ENCODE measurements around the gene UHRF1. TPM values are rescaled to one million over a fixed set of nuclear protein-coding genes. Genes with fewer than 3 reads are reported as not detected.
"Not testable (repeated sequence)": the region's sequence is repeated elsewhere in the genome, so short reads cannot be mapped to it uniquely, and the experiment has no call there.

The UHRF1 gene
- polyA plus RNA-seq, 3 donors from 2014 or later: 0.91 to 5.1 TPM; not detected in 1

DNA sequence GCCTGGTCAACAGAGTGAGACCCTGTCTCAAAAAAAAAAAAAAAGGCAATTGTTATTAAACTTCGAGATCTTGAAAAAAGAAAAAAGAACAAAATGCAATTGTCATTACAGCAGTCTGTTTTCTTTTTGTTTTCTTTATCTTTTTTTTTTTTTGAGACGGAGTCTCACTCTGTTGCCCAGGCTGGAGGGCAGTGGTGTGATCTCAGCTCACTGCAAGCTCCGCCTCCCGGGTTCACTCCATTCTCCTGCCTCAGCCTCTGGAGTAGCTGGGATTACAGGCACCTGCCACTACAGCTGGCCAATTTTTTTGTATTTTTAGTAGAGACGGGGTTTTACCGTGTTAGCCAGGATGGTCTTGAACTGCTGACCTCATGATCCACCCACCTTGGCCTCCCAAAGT lies 26.4 kb upstream of the UHRF1 start:
- not testable (repeated sequence) for H3K36me3 Mint-ChIP-seq; H3K4me1 Mint-ChIP-seq; H3K27ac Mint-ChIP-seq; H3K4me3 Mint-ChIP-seq; H3K9me3 Mint-ChIP-seq; DNase-seq; H3K27me3 Mint-ChIP-seq (ENCODE audit: low read depth in 3 of 3)

DNA sequence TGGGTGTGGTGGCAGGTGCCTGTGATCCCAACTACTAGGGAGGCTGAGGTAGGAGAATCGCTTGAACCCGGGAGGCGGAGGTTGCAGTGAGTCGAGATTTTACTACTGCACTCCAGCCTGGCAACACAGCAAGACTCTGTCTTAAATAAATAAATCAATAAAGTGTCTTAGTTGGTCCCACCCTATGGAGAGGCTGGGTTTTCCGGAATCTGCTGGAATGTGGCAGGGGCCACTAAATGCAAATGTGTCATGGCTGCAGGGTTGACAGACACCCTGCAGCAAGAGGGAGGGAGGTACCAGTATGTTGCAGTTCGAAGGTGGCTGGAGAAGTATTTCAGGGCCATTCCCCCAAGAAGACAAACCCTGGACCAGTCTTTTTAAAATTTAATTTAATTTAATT lies 24.3 kb upstream of the UHRF1 start:
- not testable (repeated sequence) for H3K4me3 Mint-ChIP-seq; H3K36me3 Mint-ChIP-seq; H3K27ac Mint-ChIP-seq; H3K9me3 Mint-ChIP-seq; DNase-seq; H3K27me3 Mint-ChIP-seq (ENCODE audit: low read depth in 3 of 3); H3K4me1 Mint-ChIP-seq

DNA sequence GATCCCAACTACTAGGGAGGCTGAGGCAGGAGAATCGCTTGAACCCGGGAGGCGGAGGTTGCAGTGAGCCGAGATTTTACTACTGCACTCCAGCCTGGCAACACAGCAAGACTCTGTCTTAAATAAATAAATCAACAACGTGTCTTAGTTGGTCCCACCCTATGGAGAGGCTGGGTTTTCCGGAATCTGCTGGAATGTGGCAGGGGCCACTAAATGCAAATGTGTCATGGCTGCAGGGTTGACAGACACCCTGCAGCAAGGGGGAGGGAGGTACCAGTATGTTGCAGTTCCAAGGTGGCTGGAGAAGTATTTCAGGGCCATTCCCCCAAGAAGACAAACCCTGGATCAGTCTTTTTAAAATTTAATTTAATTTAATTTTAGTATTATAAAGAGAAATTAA lies 21.5 kb upstream of the UHRF1 start:
- H3K36me3 Mint-ChIP-seq: peaks cover 0 to 13% (median 0%) of the 10 kb centered on the region in 3 donors
- not testable (repeated sequence) for H3K27me3 Mint-ChIP-seq (ENCODE audit: low read depth in 3 of 3); DNase-seq; H3K27ac Mint-ChIP-seq; H3K4me3 Mint-ChIP-seq; H3K4me1 Mint-ChIP-seq; H3K9me3 Mint-ChIP-seq

DNA sequence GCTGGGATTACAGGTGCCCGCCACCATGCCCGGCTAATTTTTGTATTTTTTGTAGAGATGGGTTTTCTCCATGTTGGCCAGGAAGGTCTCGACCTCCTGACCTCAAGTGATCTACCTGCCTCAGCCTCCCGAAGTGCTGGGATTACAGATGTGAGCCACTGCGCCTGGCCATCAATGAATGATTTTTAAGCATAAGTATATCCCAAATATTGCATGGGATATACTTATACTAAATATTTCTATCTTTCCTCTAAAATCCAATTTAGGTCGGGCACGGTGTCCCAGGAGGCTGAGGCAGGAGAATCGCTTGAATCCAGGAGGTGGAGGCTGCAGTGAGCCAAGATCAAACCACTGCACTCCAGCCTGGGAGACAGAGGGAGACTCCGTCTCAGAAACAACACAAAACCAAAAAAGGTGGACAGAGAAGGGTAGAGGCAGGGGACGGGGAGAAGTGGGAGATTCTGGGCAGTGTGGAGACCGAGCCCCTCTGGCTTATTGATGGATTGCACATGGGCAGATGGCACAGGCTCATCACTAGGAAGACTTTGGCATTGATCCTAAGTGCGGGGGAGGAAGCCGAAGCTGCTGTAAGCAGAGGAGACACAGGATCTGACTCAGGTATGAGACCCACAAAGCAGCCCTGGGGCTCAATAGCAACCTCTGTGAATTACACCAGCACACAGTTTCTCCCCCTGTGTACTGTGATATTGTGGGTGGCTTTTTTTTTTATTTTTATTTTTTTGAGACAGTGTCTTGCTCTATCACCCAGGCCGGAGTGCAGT lies 20.1 kb upstream of the UHRF1 start:
- Mint-ChIP-seq H3K27ac (no peak overlapping the region), H3K4me1 (no peaks in the 10 kb centered on the region), H3K27me3 (ENCODE audit: low read depth in 3 of 3) (no peaks in the 10 kb centered on the region), H3K4me3 (no peak overlapping the region), H3K36me3 (peaks cover 0 to 13% (median 0%) of the 10 kb centered on the region in 3 donors), H3K9me3 (no peaks in the 10 kb centered on the region)
- no peak for DNase-seq

DNA sequence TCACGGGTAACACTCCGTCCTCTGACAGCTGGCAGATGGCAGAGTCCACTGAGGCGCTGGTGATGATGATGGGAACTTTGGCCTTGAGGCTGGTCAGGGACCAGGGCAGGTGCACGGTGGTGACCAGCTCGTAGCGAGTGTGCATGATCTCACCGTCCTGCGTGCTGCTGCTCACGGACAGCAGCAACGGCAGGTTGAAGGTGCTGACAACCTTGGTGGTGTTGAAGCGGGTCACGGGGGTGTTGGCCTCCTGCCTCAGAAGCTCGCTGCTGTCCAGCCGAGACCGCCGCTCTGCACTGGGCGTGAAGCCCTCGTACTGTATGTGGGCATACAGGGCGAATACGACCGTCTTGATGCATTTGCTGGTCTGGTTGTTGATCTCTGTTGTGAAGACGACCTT lies 18.2 kb upstream of the UHRF1 start:
- Mint-ChIP-seq H3K4me3 (no peak overlapping the region), H3K27me3 (ENCODE audit: low read depth in 3 of 3) (no peaks in the 10 kb centered on the region), H3K9me3 (no peaks in the 10 kb centered on the region), H3K4me1 (peaks cover 0 to 2% of the 10 kb centered on the region in 2 donors), H3K27ac (no peak overlapping the region), H3K36me3 (peaks cover 0 to 13% (median 0%) of the 10 kb centered on the region in 3 donors)
- no peak for DNase-seq

DNA sequence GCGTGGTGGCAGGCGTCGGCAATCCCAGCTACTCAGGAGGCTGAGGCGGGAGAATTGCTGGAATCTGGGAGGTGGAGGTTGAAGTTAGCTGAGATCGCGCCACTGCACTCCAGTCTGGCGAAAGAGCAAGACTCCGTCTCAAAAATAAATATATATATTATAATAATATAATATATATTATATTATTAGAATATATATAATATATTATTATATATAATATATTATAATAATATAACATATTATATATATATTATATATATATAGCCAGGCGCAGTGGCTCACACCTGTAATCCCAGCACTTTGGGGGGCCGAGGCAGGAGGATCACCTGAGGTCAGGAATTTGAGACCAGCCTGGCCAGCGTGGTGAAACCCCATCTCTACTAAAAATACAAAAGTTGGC lies 16.3 kb upstream of the UHRF1 start:
- H3K27me3 Mint-ChIP-seq (ENCODE audit: low read depth in 3 of 3); DNase-seq; H3K9me3 Mint-ChIP-seq; H3K4me3 Mint-ChIP-seq; H3K4me1 Mint-ChIP-seq; H3K27ac Mint-ChIP-seq: not testable (repeated sequence)
- H3K36me3 Mint-ChIP-seq: peaks cover 0 to 13% (median 0%) of the 10 kb centered on the region in 3 donors

DNA sequence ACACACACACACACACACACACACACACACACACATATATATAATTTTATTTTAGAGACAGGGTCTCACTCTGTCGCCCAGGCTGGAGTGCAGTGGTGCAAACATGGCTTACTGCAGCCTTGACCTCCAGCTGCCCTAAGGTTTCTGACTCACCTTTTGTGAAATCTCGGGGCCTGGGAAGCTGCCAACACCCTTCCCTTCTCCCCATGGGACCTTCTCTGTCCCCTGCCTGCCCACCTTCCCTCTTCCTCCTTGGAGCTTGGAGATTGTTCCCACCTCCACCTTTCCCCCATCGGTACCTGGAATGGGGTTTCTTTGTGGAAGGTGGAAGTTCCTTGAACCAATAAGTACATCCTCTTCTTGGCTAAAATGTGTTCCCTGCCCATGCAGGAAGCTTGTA lies 12.9 kb upstream of the UHRF1 start:
- H3K9me3 Mint-ChIP-seq: no peaks in the 10 kb centered on the region
- peaks cover 0 to 1% (median 0%) of the 10 kb centered on the region in 3 donors for H3K36me3 Mint-ChIP-seq
- H3K4me3 Mint-ChIP-seq: no peak overlapping the region
- no peak for DNase-seq
- peaks cover 0 to 2% (median 0%) of the 10 kb centered on the region in 3 donors for H3K27me3 Mint-ChIP-seq (ENCODE audit: low read depth in 3 of 3)
- H3K27ac Mint-ChIP-seq: peak overlapping the region in 2 of 6 donors; percentile 46 to 65
- H3K4me1 Mint-ChIP-seq: peaks cover 0 to 4% of the 10 kb centered on the region in 2 donors

DNA sequence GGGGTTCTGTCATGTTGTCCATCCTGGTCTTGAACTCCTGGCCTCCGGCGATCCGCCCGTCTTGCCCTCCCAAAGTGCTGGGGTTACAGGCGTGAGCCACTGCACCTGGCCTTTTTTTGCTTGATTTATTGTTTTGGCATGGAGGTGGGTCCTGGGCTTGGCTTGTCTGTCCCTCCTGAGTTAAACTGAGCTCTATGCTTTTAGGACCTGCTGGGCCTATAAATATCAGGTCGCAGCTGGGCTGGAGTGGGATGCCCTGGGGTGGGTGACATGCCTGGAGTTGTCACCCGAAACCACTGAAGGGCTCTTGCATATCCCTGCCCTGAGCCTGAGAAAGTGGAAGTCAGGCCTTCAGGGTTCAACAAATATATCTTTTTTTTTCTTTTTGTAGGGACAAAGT lies 12.2 kb upstream of the UHRF1 start:
- Mint-ChIP-seq H3K36me3 (no peaks in the 10 kb centered on the region), H3K4me1 (peaks cover 2 to 5% of the 10 kb centered on the region in 2 donors), H3K27ac (no peak overlapping the region)

DNA sequence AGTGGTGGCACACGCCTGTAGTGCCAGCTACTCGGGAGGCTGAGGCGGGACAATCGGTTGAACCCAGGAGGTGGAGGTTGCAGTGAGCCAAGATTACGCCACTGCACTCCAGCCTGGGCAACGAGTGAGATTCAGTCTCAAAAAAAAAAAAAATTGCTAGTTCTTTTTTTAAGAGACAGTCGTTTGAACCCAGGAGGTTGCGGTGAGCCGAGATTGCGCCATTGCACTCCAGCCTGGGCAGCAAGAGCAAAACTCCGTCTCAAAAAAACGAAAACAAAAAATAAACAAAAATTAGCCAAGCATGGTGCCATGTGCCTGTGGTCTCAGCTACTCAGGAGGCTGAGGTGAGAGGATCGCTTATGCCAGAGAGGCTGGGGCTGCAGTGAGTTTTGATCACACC lies 8.4 kb upstream of the UHRF1 start:
- not testable (repeated sequence) for H3K4me1 Mint-ChIP-seq; H3K27ac Mint-ChIP-seq; H3K9me3 Mint-ChIP-seq; DNase-seq; H3K27me3 Mint-ChIP-seq (ENCODE audit: low read depth in 3 of 3); H3K4me3 Mint-ChIP-seq; H3K36me3 Mint-ChIP-seq

More for the DNA sequence above, 12.2 kb upstream of the UHRF1 start:
- H3K9me3 Mint-ChIP-seq: no peaks in the 10 kb centered on the region
- no peak for DNase-seq
- H3K27me3 Mint-ChIP-seq (ENCODE audit: low read depth in 3 of 3): peaks cover 0 to 2% (median 0%) of the 10 kb centered on the region in 3 donors
- H3K4me3 Mint-ChIP-seq: no peak overlapping the region

DNA sequence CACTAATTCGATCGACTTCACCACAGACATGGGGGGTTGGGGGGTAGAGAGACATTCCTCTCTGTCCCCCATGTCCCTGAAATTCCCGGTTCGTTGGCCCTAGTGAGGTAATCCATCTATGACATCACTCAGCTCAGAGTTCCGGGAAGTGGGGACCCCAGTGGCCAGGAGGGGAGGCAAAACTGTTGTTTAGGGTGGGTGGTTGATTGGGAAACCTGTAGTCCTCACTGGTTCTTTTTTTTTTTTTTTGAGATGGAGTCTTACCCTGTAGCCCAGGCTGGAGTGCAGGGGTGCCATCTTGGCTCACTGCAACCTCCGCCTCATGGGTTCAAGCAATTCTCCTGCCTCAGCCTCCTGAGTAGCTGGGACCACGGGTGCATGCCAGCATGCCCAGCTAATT lies 6.5 kb upstream of the UHRF1 start, which contains the start of gene ARRDC5:
Gene ARRDC5 (minus strand): TSS at position 101 of the 400 bp plus-strand sequence. CDS start 71 bp downstream, at position 30.
- DNase-seq: no peak
- H3K36me3 Mint-ChIP-seq: no peaks in the 10 kb centered on the region
- peak within 1 kb of the TSS in 4 of 6 donors; percentile 19 to 40 (median 34) for H3K27ac Mint-ChIP-seq
- H3K4me3 Mint-ChIP-seq: no peak within 1 kb of the TSS
- peaks cover 0 to 5% (median 0%) of the 10 kb centered on the region in 3 donors for H3K27me3 Mint-ChIP-seq (ENCODE audit: low read depth in 3 of 3)
- H3K4me1 Mint-ChIP-seq: peaks cover 9% of the 10 kb centered on the region in 2 donors
- no peaks in the 10 kb centered on the region for H3K9me3 Mint-ChIP-seq

DNA sequence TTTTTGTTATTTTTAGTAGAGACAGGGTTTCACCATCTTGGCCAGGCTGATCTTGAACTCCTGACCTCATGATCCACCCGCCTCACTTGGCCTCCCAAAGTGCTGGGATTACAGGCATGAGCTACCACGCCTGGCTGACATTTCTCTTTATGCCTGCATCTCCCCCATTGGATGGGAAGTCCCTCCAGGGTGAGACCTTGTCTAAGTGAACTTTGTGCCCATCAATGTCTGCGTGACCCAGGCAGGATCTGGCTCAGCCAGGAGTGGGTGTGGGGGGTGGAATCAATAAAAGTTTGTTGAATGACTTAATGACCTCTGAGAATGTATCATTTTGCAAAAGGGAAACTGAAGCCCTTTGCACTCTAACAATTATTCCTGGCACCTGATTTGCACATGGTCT lies 4.8 kb upstream of the UHRF1 start:
- H3K36me3 Mint-ChIP-seq: no peaks in the 10 kb centered on the region
- peaks cover 18% of the 10 kb centered on the region in 2 donors for H3K4me1 Mint-ChIP-seq
- H3K9me3 Mint-ChIP-seq: no peaks in the 10 kb centered on the region
- H3K27ac Mint-ChIP-seq: no peak overlapping the region
- no peak for DNase-seq
- H3K4me3 Mint-ChIP-seq: no peak overlapping the region
- peaks cover 0 to 5% (median 0%) of the 10 kb centered on the region in 3 donors for H3K27me3 Mint-ChIP-seq (ENCODE audit: low read depth in 3 of 3)

DNA sequence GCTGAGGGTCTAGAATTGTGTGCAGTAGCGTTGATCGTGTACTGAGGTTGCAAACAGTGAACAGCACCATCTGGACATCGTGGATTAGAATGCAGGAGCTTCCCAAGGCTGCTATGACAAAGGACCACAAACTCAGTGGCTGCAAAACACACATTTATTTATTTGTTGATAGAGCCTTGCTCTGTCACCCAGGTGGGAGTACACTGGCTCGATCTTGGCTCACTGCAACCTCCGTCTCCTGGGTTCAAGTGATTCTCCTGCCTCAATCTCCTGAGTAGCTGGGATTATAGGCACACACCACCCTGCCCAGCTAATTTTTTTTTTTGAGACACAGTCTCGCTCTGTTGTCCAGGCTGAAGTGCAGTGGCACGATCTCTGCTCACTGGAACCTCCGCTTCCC lies 2.3 kb upstream of the UHRF1 start:
- H3K36me3 Mint-ChIP-seq: no peaks in the 10 kb centered on the region
- no peak overlapping the region for H3K4me3 Mint-ChIP-seq
- no peaks in the 10 kb centered on the region for H3K9me3 Mint-ChIP-seq
- peaks cover 0 to 3% (median 0%) of the 10 kb centered on the region in 3 donors for H3K27me3 Mint-ChIP-seq (ENCODE audit: low read depth in 3 of 3)
- H3K27ac Mint-ChIP-seq: no peak overlapping the region
- H3K4me1 Mint-ChIP-seq: peaks cover 32 to 36% of the 10 kb centered on the region in 2 donors
- DNase-seq: no peak

DNA sequence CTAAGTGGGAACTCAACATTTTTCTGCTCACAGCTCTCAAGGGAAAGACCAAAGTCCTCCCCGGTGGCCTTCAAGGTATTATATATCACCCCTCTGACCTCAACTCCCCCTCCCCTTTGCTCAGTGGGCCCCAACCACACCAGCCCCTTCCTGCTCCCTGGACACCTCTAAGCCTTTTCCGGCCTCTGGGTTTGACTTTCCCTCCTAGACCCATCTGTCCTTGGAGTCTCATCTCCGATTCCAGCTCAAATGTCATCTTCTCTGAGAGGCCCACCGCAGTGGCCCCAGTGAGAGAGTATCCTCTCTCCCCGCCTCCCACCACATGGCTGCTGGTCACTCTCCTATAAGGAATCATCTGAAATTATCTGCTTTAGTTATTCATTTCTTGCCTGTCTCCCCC lies 941 bp upstream of the UHRF1 start:
- Mint-ChIP-seq H3K27me3 (ENCODE audit: low read depth in 3 of 3) (no peaks in the 10 kb centered on the region), H3K36me3 (no peaks in the 10 kb centered on the region), H3K27ac (peak overlapping the region in 1 of 6 donors; percentile 35), H3K4me1 (peaks cover 42 to 43% of the 10 kb centered on the region in 2 donors), H3K9me3 (no peaks in the 10 kb centered on the region), H3K4me3 (peak overlapping the region; percentile 46 to 73 (median 56))
- DNase-seq: no peak

DNA sequence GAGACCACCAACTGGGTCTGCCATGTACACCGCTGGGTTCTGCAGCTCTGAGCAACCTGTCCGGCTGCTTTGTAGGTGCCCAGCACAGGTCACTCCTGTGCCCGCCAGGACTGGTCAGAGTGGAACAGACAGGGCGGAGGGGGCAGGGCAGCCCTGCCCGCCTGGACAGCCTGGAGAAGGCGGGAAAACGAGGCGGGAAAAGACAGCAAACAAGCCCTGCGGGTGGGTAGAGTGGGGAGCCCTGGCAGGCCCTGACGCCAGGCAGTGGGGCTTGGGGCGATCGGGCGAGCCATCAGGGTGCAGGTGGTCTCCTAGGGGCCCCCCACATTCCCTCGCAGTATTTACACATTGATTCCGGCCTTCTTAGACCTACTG lies 533 bp upstream of the UHRF1 start:
- no peaks in the 10 kb centered on the region for H3K9me3 Mint-ChIP-seq
- no peaks in the 10 kb centered on the region for H3K36me3 Mint-ChIP-seq
- peaks cover 44 to 47% of the 10 kb centered on the region in 2 donors for H3K4me1 Mint-ChIP-seq
- peaks cover 0 to under 1% (median under 1%) of the 10 kb centered on the region in 3 donors for H3K27me3 Mint-ChIP-seq (ENCODE audit: low read depth in 3 of 3)
- no peak for DNase-seq
- H3K27ac Mint-ChIP-seq: no peak overlapping the region
- peak overlapping the region; percentile 46 to 73 (median 56) for H3K4me3 Mint-ChIP-seq
